ENCODE results near the gene PLCH1. TPM values are rescaled to one million over a fixed set of nuclear protein-coding genes. Genes with fewer than 3 reads are reported as not detected.

Gene PLCH1
- total RNA-seq, 2 experiments from 2014 or later, result 0.06 TPM; not detected in 1

GRCh38 chr3:155688481-155688880, 56.4 kb downstream of the PLCH1 start:
- no peak overlapping the region for H3K27ac ChIP-seq (ENCODE audit: low read depth, low read length, poor library complexity, severe bottlenecking)
- no peaks in the 10 kb centered on the region for H3K9me3 ChIP-seq (ENCODE audit: low read length)
- no peak overlapping the region for H3K4me3 ChIP-seq (ENCODE audit: low read depth, low read length, poor library complexity, severe bottlenecking)
- no peaks in the 10 kb centered on the region for H4K20me1 ChIP-seq (ENCODE audit: insufficient read depth, low read length)
- DNase-seq (ENCODE audit: low spot score), result no peak
- intact Hi-C loops (cut with micrococcal nuclease; ENCODE audit: unreplicated experiment), result no loop called here
- ChIA-PET POLR2A (no interaction called here), CTCF (ENCODE audit: unreplicated experiment) (no interaction called here)
- no peaks in the 10 kb centered on the region for H3K79me2 ChIP-seq (ENCODE audit: insufficient read depth, low read depth, low read length)
- H3K36me3 ChIP-seq (ENCODE audit: insufficient read depth, low read length), result no peaks in the 10 kb centered on the region
- no peak for TF ChIP-seq EZH2phosphoT487 (IDR thresholded peaks at IDR 0.05; ENCODE audit: borderline replicate concordance, low read depth, low read length)
- no peak for TF ChIP-seq CTCF (conservative IDR thresholded peaks at IDR 0.05; ENCODE audit: low read length)
- H3K4me1 ChIP-seq (ENCODE audit: insufficient read depth, low read length, poor library complexity, severe bottlenecking), result no peaks in the 10 kb centered on the region
- no peaks in the 10 kb centered on the region for H3K9me2 ChIP-seq (ENCODE audit: insufficient read depth, low read length)
- BruUV-seq (replicated peaks), result no TSS peak
- no peak overlapping the region for H2AFZ ChIP-seq (ENCODE audit: low read length)
- H3K4me2 ChIP-seq (ENCODE audit: low read length), result no peak overlapping the region

- H3K9me2 ChIP-seq (ENCODE audit: insufficient read depth, low read length), result no peaks in the 10 kb centered on the region
Observed at GRCh38 chr3:155683344-155683720, 61.5 kb downstream of the PLCH1 start.

More at GRCh38 chr3:155683344-155683720, 61.5 kb downstream of the PLCH1 start:
- Histone ChIP-seq H3K4me3 (ENCODE audit: low read depth, low read length, poor library complexity, severe bottlenecking) (no peak overlapping the region), H4K20me1 (ENCODE audit: insufficient read depth, low read length) (no peaks in the 10 kb centered on the region), H3K79me2 (ENCODE audit: insufficient read depth, low read depth, low read length) (no peaks in the 10 kb centered on the region), H3K4me2 (ENCODE audit: low read length) (no peak overlapping the region), H3K4me1 (ENCODE audit: insufficient read depth, low read length, poor library complexity, severe bottlenecking) (no peaks in the 10 kb centered on the region), H3K36me3 (ENCODE audit: insufficient read depth, low read length) (no peaks in the 10 kb centered on the region), H3K9me3 (ENCODE audit: low read length) (no peaks in the 10 kb centered on the region), H3K27ac (ENCODE audit: low read depth, low read length, poor library complexity, severe bottlenecking) (no peak overlapping the region), H2AFZ (ENCODE audit: low read length) (no peak overlapping the region)
- no peak for DNase-seq (ENCODE audit: low spot score)
- ChIA-PET CTCF (ENCODE audit: unreplicated experiment) (no interaction called here), POLR2A (no interaction called here)
- no TSS peak for BruUV-seq (replicated peaks)
- intact Hi-C loops (cut with micrococcal nuclease; ENCODE audit: unreplicated experiment), result no loop called here
- no peak for TF ChIP-seq CTCF (conservative IDR thresholded peaks at IDR 0.05; ENCODE audit: low read length)
- TF ChIP-seq EZH2phosphoT487 (IDR thresholded peaks at IDR 0.05; ENCODE audit: borderline replicate concordance, low read depth, low read length), result no peak

All from OCI-LY7 (cell line).